Measurements from ENCODE around the gene ARHGEF1.

Gene ARHGEF1

GRCh38 chr19:41880329-41880708, 2.7 kb upstream of the ARHGEF1 start:
- DNase-seq: no peak

- no peak for DNase-seq
These were observed 458 bp downstream of the ARHGEF1 start for GRCh38 chr19:41883463-41883820.

- peak; percentile 38 to 98 (median 91) for DNase-seq
These were observed 1.1 kb downstream of the ARHGEF1 start for GRCh38 chr19:41883821-41884733.

- no peak for DNase-seq
These were observed 4.1 kb downstream of the ARHGEF1 start for GRCh38 chr19:41886761-41887710.

- DNase-seq: peak in 39 of 56 donors; percentile 8 to 75 (median 41)
These were observed 4.9 kb downstream of the ARHGEF1 start for GRCh38 chr19:41887711-41888382.

- no peak for DNase-seq
These were observed 5.9 kb downstream of the ARHGEF1 start for GRCh38 chr19:41888926-41889325.

GRCh38 chr19:41889896-41890295, 6.9 kb downstream of the ARHGEF1 start:
- no peak for DNase-seq

- no peak for DNase-seq
These were observed 8.0 kb downstream of the ARHGEF1 start for GRCh38 chr19:41890936-41891335.

- no peak for DNase-seq
These were observed 9.4 kb downstream of the ARHGEF1 start for GRCh38 chr19:41892173-41892902.

GRCh38 chr19:41893899-41894298, 10.9 kb downstream of the ARHGEF1 start:
- no peak for DNase-seq

GRCh38 chr19:41894350-41894749, 11.4 kb downstream of the ARHGEF1 start:
- DNase-seq: no peak

GRCh38 chr19:41895745-41896580, 13.0 kb downstream of the ARHGEF1 start:
- DNase-seq: no peak

- no peak for DNase-seq
These were observed 13.6 kb downstream of the ARHGEF1 start for GRCh38 chr19:41896581-41896942.

- no peak for DNase-seq
These were observed 14.2 kb downstream of the ARHGEF1 start for GRCh38 chr19:41897181-41897580.

GRCh38 chr19:41897820-41898219, 14.8 kb downstream of the ARHGEF1 start:
- DNase-seq: no peak

GRCh38 chr19:41898235-41898634, 15.3 kb downstream of the ARHGEF1 start:
- DNase-seq: no peak

GRCh38 chr19:41901707-41902360, 18.9 kb downstream of the ARHGEF1 start:
- DNase-seq: no peak

- DNase-seq: no peak
These were observed 19.6 kb downstream of the ARHGEF1 start for GRCh38 chr19:41902594-41902993.

GRCh38 chr19:41903193-41903953, 20.4 kb downstream of the ARHGEF1 start:
- no peak for DNase-seq
